AG09319 (cell line): ENCODE results near the gene SPATA4.
A peak's percentile ranks its signal among the peaks of the same experiment; 100 is the strongest.

Experiments used
- DNase-seq: peaks from one replicate; pipeline ENCODE4 v3.0.0-alpha.2; 2010; ENCODE audit warnings: low read depth; ENCODE audit errors: extremely low read depth
- TF ChIP-seq, protein P1 (sequence below): IDR thresholded peaks from 2 replicates; pipeline ENCODE4 v1.5.1; 2011; ENCODE audit warnings: low read depth, mild to moderate bottlenecking, inconsistent platforms, low read length, moderate library complexity

SPATA4 gene

DNA sequence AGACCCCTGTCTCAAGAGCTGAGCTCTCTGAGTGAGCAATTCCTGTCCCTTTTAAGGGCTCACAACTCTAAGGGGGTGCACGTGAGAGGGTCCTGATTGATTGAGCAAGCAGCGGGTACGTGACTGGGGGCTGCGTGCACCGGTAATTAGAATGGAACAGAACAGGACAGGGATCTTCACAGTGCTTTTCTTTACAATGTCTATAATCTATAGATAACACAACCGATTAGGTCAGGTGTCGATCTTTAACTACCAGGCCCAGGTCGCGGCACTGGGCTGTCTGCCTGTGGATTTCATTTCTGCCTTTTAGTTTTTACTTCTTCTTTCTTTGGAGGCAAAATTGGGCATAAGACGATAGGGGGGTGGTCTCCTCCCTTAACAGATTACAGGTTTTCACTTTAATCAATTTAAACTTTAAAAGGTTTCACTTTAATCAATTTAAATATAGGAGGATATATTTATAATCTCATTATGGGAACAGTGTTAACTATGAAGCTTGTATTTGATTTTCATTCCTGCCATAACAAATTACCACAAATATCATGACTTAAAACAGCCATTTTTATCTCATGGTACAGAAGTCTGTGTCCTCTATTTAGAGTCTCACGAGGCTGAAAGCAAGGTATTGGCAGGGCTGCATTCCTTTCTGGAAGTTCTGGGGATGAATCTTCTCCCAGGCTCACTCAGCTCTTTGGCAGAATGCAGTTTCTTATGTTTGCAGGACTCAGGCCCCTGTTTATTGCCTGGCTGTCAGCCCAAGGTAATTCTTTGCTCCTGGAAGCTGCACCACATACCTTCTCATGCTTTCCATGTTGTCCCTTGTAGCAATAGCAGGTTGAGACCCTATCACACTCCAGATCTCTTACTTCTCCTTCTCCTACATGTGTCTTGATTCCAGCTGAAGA, 5.2 kb downstream of the SPATA4 start:
- TF ChIP-seq, protein P1, sequence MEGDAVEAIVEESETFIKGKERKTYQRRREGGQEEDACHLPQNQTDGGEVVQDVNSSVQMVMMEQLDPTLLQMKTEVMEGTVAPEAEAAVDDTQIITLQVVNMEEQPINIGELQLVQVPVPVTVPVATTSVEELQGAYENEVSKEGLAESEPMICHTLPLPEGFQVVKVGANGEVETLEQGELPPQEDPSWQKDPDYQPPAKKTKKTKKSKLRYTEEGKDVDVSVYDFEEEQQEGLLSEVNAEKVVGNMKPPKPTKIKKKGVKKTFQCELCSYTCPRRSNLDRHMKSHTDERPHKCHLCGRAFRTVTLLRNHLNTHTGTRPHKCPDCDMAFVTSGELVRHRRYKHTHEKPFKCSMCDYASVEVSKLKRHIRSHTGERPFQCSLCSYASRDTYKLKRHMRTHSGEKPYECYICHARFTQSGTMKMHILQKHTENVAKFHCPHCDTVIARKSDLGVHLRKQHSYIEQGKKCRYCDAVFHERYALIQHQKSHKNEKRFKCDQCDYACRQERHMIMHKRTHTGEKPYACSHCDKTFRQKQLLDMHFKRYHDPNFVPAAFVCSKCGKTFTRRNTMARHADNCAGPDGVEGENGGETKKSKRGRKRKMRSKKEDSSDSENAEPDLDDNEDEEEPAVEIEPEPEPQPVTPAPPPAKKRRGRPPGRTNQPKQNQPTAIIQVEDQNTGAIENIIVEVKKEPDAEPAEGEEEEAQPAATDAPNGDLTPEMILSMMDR = no peak
- DNase-seq = no peak

- no peak for DNase-seq
- TF ChIP-seq, protein P1 = no peak
Observed at GRCh38 chr4:176188654-176189053, 6.7 kb downstream of the SPATA4 start.

DNA sequence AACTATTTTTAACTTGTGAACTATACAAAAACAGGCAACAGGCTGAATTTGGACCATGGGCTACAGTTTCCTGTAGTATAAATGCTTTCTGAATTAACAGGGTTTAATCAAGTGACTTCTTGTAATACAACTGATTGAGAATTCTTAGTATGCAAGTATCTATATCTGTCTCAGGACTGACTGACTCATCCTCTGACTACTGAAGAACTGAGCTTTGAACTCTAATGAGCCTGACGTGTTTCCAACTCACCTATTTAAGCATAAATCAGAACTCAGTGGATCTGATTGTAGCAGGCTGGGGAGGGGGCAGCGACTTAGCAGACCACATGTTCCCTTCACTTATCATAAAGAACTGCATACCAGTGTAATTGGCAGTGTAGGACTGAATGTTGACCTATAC, 7.8 kb downstream of the SPATA4 start:
- TF ChIP-seq, protein P1 = no peak
- DNase-seq = no peak

GRCh38 chr4:176186671-176187395, 8.6 kb downstream of the SPATA4 start:
- TF ChIP-seq, protein P1 = no peak
- no peak for DNase-seq

- no peak for DNase-seq
- TF ChIP-seq, protein P1 = no peak
Observed at GRCh38 chr4:176186067-176186466, 9.3 kb downstream of the SPATA4 start.

GRCh38 chr4:176185051-176185450, 10.3 kb downstream of the SPATA4 start:
- TF ChIP-seq, protein P1 = no peak
- peak; percentile 71 for DNase-seq

GRCh38 chr4:176163041-176163440, 32.3 kb downstream of the SPATA4 start:
- TF ChIP-seq, protein P1 = no peak
- no peak for DNase-seq
